ENCODE measurements around the gene ISG20L2.

The ISG20L2 gene

GRCh38 chr1:156703741-156704140 is 24.8 kb downstream of the ISG20L2 start:
- peaks cover 36% of the 10 kb centered on the region for H3K4me1 ChIP-seq
- H3K4me2 ChIP-seq, result no peak overlapping the region
- H3K27ac ChIP-seq, result no peak overlapping the region
- no peak overlapping the region for H3K9ac ChIP-seq
- no peak overlapping the region for H3K4me3 ChIP-seq
- peaks cover 38% of the 10 kb centered on the region for H3K27me3 ChIP-seq
- no peak for TF ChIP-seq Cebpa-rat (IDR thresholded peaks at IDR 0.05)
- no peaks in the 10 kb centered on the region for H3K36me3 ChIP-seq
- H4K20me1 ChIP-seq, result no peaks in the 10 kb centered on the region; the same call in none of the 2 replicates
- H3K9me3 ChIP-seq, result no peaks in the 10 kb centered on the region

DNA sequence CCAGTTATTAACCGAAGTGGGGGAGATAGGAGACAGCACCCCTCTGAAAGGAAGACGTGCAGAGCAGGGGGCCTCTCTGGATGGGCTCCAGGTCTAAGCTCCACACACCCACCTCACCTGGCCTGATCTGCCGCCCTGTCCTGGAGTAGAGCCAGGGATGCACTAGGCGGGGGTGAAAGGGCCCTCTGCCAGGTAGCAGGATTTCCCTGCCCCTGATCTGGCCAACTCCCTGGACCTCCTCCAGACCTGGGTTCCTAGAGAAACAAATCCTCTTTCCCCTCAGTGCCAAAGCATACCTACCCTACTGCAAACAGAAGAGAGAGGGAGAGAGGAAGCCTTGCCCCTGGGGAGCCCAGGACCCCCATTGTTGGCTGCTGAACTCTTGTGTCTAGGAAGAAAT is 25.2 kb downstream of the ISG20L2 start:
- Histone ChIP-seq H3K4me3 (no peak overlapping the region), H4K20me1 (no peaks in the 10 kb centered on the region; the same call in none of the 2 replicates), H3K4me2 (no peak overlapping the region), H3K9ac (no peak overlapping the region), H3K27ac (no peak overlapping the region), H3K9me3 (no peaks in the 10 kb centered on the region), H3K27me3 (peaks cover 38% of the 10 kb centered on the region), H3K36me3 (no peaks in the 10 kb centered on the region), H3K4me1 (peaks cover 36% of the 10 kb centered on the region)
- TF ChIP-seq Cebpa-rat (IDR thresholded peaks at IDR 0.05), result no peak

DNA sequence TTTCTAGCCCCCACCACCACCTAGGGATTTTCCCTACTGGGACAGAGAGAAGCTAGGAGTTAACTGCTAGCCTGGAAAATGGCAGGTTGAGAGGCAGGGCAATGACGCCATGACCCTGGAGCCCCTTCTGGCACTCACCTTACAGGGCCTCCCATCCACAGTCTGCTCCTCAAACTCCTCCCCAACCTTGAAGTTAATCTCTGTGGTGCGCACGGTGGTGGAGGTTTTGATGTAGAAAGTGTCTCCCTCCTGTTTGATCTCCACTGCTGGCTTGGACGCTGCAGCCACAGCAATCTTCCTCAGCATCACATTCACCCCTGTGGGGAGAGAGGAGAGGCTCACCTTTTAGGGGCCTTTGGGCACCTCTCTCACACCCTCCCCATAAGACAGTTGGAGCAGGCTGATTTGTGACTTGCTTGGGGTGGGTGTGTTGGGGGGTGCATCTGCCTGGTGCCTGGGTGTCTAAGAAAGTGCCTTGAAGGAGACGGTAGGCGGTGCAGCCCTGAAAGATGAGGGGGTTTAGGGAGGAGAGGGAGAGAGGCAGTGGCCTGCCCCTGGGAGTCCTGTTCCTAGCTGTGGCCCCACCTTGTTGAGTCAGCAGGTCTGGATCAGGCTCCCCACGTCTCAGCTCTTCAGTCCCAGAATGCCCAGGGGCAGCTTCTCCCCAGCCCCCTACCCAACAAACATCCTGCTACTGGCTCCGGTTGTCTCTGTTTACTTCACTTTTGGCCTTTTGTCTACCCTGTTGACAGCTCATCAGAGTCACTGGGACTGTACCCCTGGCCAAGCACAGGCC is 27.6 kb downstream of the ISG20L2 start:
- H3K4me2 ChIP-seq, result no peak overlapping the region
- H4K20me1 ChIP-seq, result no peaks in the 10 kb centered on the region; the same call in none of the 2 replicates
- no peaks in the 10 kb centered on the region for H3K9me3 ChIP-seq
- H3K36me3 ChIP-seq, result no peaks in the 10 kb centered on the region
- no peak for TF ChIP-seq Cebpa-rat (IDR thresholded peaks at IDR 0.05)
- no peak overlapping the region for H3K4me3 ChIP-seq
- H3K9ac ChIP-seq, result no peak overlapping the region
- peaks cover 34% of the 10 kb centered on the region for H3K4me1 ChIP-seq
- no peak overlapping the region for H3K27ac ChIP-seq
- H3K27me3 ChIP-seq, result peaks cover 35% of the 10 kb centered on the region

- H3K27ac ChIP-seq, result no peak overlapping the region
- H3K9ac ChIP-seq, result no peak overlapping the region
- no peaks in the 10 kb centered on the region for H3K9me3 ChIP-seq
- H3K36me3 ChIP-seq, result no peaks in the 10 kb centered on the region
- H3K4me3 ChIP-seq, result no peak overlapping the region
- no peak for TF ChIP-seq Cebpa-rat (IDR thresholded peaks at IDR 0.05)
- H3K4me2 ChIP-seq, result no peak overlapping the region
- peaks cover 29% of the 10 kb centered on the region for H3K4me1 ChIP-seq
- no peaks in the 10 kb centered on the region; the same call in 1 of the 2 replicates for H4K20me1 ChIP-seq
- peaks cover 16% of the 10 kb centered on the region for H3K27me3 ChIP-seq
Observed at GRCh38 chr1:156698995-156699394, 29.6 kb downstream of the ISG20L2 start.

DNA sequence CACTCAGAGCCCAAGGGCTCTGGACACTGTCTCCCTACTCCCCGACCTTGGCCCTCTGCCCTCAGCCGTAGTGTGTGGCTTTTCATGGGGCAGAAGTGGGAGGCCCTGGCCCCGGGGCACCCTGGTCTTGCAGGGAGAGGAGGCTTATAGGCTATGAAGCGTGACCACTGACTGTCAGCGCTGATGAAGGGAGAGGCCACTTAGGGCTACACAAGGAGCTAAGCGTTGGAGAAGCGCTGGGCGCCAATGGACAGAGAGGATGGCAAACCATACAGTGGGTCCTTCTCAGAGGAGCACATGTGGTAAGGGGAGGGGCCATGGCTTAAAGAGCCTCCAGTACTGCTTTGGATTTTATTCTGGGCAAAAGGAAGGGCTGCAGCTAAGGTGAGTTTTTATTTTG is 31.1 kb downstream of the ISG20L2 start:
- TF ChIP-seq Cebpa-rat (IDR thresholded peaks at IDR 0.05), result no peak
- peaks cover 15% of the 10 kb centered on the region for H3K27me3 ChIP-seq
- H3K9ac ChIP-seq, result peak overlapping the region; percentile 11; the same call in 1 of the 2 replicates
- no peaks in the 10 kb centered on the region for H3K36me3 ChIP-seq
- no peak overlapping the region for H3K4me3 ChIP-seq
- H3K27ac ChIP-seq, result 0 out of 2 replicates have a peak overlapping the region, but pooled peaks have one; percentile 18
- no peaks in the 10 kb centered on the region for H4K20me1 ChIP-seq
- H3K4me1 ChIP-seq, result peaks cover 44% of the 10 kb centered on the region
- no peaks in the 10 kb centered on the region for H3K9me3 ChIP-seq
- H3K4me2 ChIP-seq, result peak overlapping the region; percentile 66

DNA sequence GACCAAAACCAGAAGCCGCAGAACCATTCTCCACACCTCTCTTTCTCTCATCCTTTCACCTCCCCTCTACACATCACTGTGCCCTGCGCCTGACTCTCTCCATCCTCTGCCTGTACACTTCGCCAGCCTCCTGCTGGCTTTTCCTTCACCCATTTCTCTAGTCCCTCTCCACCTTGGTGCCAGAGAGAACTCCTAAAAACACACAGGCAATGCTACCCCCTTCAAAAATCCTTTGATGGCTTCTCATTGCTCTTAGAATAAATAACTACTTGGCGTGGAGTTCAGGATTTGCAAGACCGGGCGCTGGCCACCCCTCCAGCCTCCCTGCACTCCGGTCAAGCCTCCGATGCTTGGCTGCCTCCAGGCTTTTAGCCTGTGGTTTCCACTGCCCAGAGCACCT is 31.8 kb downstream of the ISG20L2 start:
- H3K27ac ChIP-seq, result no peak overlapping the region
- H3K9ac ChIP-seq, result no peak overlapping the region
- peaks cover 51% of the 10 kb centered on the region for H3K4me1 ChIP-seq
- H3K36me3 ChIP-seq, result no peaks in the 10 kb centered on the region
- peak overlapping the region; percentile 66 for H3K4me2 ChIP-seq
- H3K27me3 ChIP-seq, result peaks cover 22% of the 10 kb centered on the region
- H3K4me3 ChIP-seq, result no peak overlapping the region
- TF ChIP-seq Cebpa-rat (IDR thresholded peaks at IDR 0.05), result no peak
- H3K9me3 ChIP-seq, result no peaks in the 10 kb centered on the region
- H4K20me1 ChIP-seq, result no peaks in the 10 kb centered on the region

- 0 out of 2 replicates have a peak overlapping the region, but pooled peaks have one; percentile 11 for H3K27ac ChIP-seq
- H3K36me3 ChIP-seq, result no peaks in the 10 kb centered on the region
- peaks cover 69% of the 10 kb centered on the region for H3K4me1 ChIP-seq
- no peaks in the 10 kb centered on the region for H4K20me1 ChIP-seq
- H3K4me3 ChIP-seq, result no peak overlapping the region
- TF ChIP-seq Cebpa-rat (IDR thresholded peaks at IDR 0.05), result no peak
- peak overlapping the region; percentile 78 for H3K4me2 ChIP-seq
- peaks cover 43% of the 10 kb centered on the region for H3K27me3 ChIP-seq
- H3K9ac ChIP-seq, result no peak overlapping the region
- H3K9me3 ChIP-seq, result no peaks in the 10 kb centered on the region
Observed at GRCh38 chr1:156694690-156694962, 33.9 kb downstream of the ISG20L2 start.

- Histone ChIP-seq H3K27ac (0 out of 2 replicates have a peak overlapping the region, but pooled peaks have one; percentile 11), H3K4me3 (no peak overlapping the region), H3K36me3 (no peaks in the 10 kb centered on the region), H3K9ac (no peak overlapping the region), H4K20me1 (no peaks in the 10 kb centered on the region), H3K4me1 (peaks cover 75% of the 10 kb centered on the region), H3K27me3 (peaks cover 44% of the 10 kb centered on the region), H3K9me3 (no peaks in the 10 kb centered on the region), H3K4me2 (peak overlapping the region; percentile 78)
- TF ChIP-seq Cebpa-rat (IDR thresholded peaks at IDR 0.05), result no peak
Observed at GRCh38 chr1:156693848-156694689, 34.5 kb downstream of the ISG20L2 start.

- peaks cover 44% of the 10 kb centered on the region for H3K27me3 ChIP-seq
Observed at GRCh38 chr1:156692925-156693847, 35.4 kb downstream of the ISG20L2 start.

More at GRCh38 chr1:156692925-156693847, 35.4 kb downstream of the ISG20L2 start:
- Histone ChIP-seq H3K9me3 (no peaks in the 10 kb centered on the region), H3K36me3 (no peaks in the 10 kb centered on the region), H3K9ac (no peak overlapping the region), H3K4me2 (peak overlapping the region; percentile 78), H3K27ac (peak overlapping the region; percentile 18; the same call in 1 of the 2 replicates), H3K4me1 (peaks cover 78% of the 10 kb centered on the region), H4K20me1 (no peaks in the 10 kb centered on the region), H3K4me3 (peak overlapping the region; percentile 42)
- no peak for TF ChIP-seq Cebpa-rat (IDR thresholded peaks at IDR 0.05)
